Upper lobe of right lung (tissue), 1 donor: ENCODE data around the gene DSC1. TPM values are rescaled to one million over a fixed set of nuclear protein-coding genes. Genes with fewer than 3 reads are reported as not detected.

Experiments
- ATAC-seq: fragments of 200-7000 bp; cut with Tn5 transposase; one replicate; pipeline ENCODE4 v1.9.1; 2020; ENCODE audit warnings: mild to moderate bottlenecking, moderate library complexity
- DNase-seq: peaks from one replicate; pipeline ENCODE4 v3.0.0-alpha.2; 2020
- H3K27ac ChIP-seq: fragments of 200-600 bp; one replicate; pipeline ENCODE4 v1.8.0; 2022
- H3K27me3 ChIP-seq: fragments of 200-600 bp; one replicate; pipeline ENCODE4 v1.8.0; 2022; ENCODE audit warnings: mild to moderate bottlenecking
- H3K36me3 ChIP-seq: fragments of 200-600 bp; one replicate; pipeline ENCODE4 v1.8.0; 2022
- H3K4me1 ChIP-seq: fragments of 200-600 bp; one replicate; pipeline ENCODE4 v1.8.0; 2022
- H3K4me3 ChIP-seq: fragments of 200-600 bp; one replicate; pipeline ENCODE4 v1.8.0; 2022; ENCODE audit warnings: mild to moderate bottlenecking
- H3K9me3 ChIP-seq: fragments of 200-600 bp; one replicate; pipeline ENCODE4 v1.8.0; 2022
- intact Hi-C: fragments of 100-400 bp; cut with DNase I; formaldehyde crosslinking; loops from one replicate; pipeline ENCODE4 v1.11.0; 2022
- total RNA-seq: library from RNA; stranded (reverse); fragmentation: NEBNext Ultra II Directional; extraction: Animal tissue kit (Norgen Biotek cat#: 25700); gene quantifications from one replicate; pipeline ENCODE4 v1.2.1, GENCODE V29; 2021
- TF ChIP-seq, protein P1 (sequence below): fragments of 200-600 bp; IDR thresholded peaks from one replicate; pipeline ENCODE4 v1.8.0; 2022; ENCODE audit warnings: antibody characterized with exemption
- donor health status: DM: no; HTN: yes; CAD: no; lungs with severe emphysema.

The DSC1 gene
- total RNA-seq, 1 donor from 2014 or later: not detected

DNA sequence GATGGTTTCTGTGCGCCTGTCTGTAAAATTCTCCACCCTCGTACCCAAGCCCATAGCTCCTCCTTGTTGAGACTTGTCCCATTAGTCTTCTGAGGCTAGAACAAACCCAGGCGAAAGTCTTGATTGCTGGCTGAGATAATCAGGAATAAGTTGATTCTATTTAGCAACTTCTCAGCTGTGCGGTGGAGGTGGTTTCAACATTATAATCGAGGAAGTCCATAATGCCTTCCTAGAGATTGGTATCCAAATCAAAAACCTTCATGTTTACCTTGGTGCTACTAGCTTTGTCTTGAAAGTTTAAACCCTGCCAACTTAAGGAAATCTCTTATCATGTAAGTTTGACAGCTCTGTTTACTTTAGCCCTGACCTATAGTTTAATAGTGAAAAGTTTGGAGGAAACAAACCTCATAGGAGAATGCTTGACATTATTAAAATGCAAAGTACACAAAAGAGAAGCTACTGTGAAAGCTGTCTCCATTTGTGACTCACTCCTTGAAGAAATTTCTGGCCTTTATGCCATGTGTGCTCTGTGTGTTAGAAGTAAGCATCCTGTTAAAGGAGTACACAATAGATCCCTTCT, 36.6 kb upstream of the DSC1 start:
- intact Hi-C loops: no loop called here
- peak; percentile 21 for ATAC-seq
- Histone ChIP-seq H3K36me3 (no peaks in the 10 kb centered on the region), H3K4me1 (no peaks in the 10 kb centered on the region), H3K27ac (no peak overlapping the region), H3K27me3 (no peaks in the 10 kb centered on the region), H3K4me3 (no peak overlapping the region), H3K9me3 (no peaks in the 10 kb centered on the region)
- TF ChIP-seq, protein P1, sequence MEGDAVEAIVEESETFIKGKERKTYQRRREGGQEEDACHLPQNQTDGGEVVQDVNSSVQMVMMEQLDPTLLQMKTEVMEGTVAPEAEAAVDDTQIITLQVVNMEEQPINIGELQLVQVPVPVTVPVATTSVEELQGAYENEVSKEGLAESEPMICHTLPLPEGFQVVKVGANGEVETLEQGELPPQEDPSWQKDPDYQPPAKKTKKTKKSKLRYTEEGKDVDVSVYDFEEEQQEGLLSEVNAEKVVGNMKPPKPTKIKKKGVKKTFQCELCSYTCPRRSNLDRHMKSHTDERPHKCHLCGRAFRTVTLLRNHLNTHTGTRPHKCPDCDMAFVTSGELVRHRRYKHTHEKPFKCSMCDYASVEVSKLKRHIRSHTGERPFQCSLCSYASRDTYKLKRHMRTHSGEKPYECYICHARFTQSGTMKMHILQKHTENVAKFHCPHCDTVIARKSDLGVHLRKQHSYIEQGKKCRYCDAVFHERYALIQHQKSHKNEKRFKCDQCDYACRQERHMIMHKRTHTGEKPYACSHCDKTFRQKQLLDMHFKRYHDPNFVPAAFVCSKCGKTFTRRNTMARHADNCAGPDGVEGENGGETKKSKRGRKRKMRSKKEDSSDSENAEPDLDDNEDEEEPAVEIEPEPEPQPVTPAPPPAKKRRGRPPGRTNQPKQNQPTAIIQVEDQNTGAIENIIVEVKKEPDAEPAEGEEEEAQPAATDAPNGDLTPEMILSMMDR: no peak
- no peak for DNase-seq

GRCh38 chr18:31197676-31198075, 35.0 kb upstream of the DSC1 start:
- no peak overlapping the region for H3K27ac ChIP-seq
- no peaks in the 10 kb centered on the region for H3K9me3 ChIP-seq
- DNase-seq: no peak
- TF ChIP-seq, protein P1: no peak
- intact Hi-C loops: no loop called here
- H3K4me3 ChIP-seq: no peak overlapping the region
- ATAC-seq: no peak
- H3K36me3 ChIP-seq: no peaks in the 10 kb centered on the region
- H3K4me1 ChIP-seq: no peaks in the 10 kb centered on the region
- no peaks in the 10 kb centered on the region for H3K27me3 ChIP-seq

- Histone ChIP-seq H3K27me3 (no peaks in the 10 kb centered on the region), H3K4me3 (no peak overlapping the region), H3K27ac (no peak overlapping the region), H3K36me3 (no peaks in the 10 kb centered on the region), H3K4me1 (no peaks in the 10 kb centered on the region), H3K9me3 (no peaks in the 10 kb centered on the region)
- no peak for ATAC-seq
- intact Hi-C loops: no loop called here
- TF ChIP-seq, protein P1: no peak
- DNase-seq: no peak
These were observed 32.4 kb upstream of the DSC1 start for GRCh38 chr18:31195063-31195462.

DNA sequence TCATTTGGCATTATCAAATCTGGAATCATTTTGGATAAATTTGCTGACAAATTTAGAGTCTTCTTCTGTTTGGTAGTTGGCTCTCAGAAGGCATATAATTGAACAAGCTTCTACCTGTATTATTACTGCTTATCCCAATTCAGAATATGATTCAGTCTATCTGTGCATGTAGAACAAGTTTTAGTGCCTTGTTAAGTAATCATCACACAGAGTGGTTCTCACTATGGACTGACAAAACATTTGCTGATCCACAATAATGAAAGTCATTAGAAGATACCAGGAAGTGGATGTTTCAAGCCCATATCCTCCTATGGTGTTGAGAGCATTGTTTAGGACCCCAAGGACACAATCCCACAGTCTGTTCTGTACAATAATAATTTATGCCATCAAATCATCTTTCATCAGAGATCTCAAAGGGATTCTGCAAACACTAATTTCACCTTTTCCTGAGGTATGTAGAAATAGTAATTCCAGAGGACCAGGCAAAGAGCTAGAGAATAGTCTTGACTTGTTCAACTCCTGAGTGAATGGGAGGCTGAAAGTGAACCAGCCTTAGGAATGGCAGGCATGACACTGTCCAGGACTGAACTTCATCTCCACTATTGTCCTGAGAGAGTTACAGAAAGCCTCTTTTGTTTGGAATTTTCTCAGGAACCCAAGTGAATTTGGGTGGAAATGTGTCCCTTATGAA, 29.6 kb upstream of the DSC1 start:
- Histone ChIP-seq H3K9me3 (no peaks in the 10 kb centered on the region), H3K36me3 (no peaks in the 10 kb centered on the region), H3K4me1 (no peaks in the 10 kb centered on the region), H3K4me3 (no peak overlapping the region), H3K27me3 (no peaks in the 10 kb centered on the region), H3K27ac (no peak overlapping the region)
- TF ChIP-seq, protein P1: no peak
- intact Hi-C loops: no loop called here
- DNase-seq (no peak), ATAC-seq (no peak)

- intact Hi-C loops: no loop called here
- ATAC-seq: peak; percentile 65
These were observed 28.3 kb upstream of the DSC1 start for GRCh38 chr18:31190919-31191318.

More at GRCh38 chr18:31190919-31191318, 28.3 kb upstream of the DSC1 start:
- DNase-seq: no peak
- Histone ChIP-seq H3K27ac (no peak overlapping the region), H3K36me3 (no peaks in the 10 kb centered on the region), H3K4me3 (no peak overlapping the region), H3K4me1 (no peaks in the 10 kb centered on the region), H3K27me3 (no peaks in the 10 kb centered on the region), H3K9me3 (no peaks in the 10 kb centered on the region)
- TF ChIP-seq, protein P1: no peak
